Testis (tissue), 2 donors: ENCODE measurements around the gene ACTR1A.

ENCODE experiments used
- POLR2A ChIP-seq: fragments of 450-650 bp; IDR thresholded peaks from one replicate; pipeline ENCODE4 v1.6.1; 2017; ENCODE audit warnings: antibody characterized with exemption, mild to moderate bottlenecking, moderate library complexity
- TF ChIP-seq, protein P1 (sequence below), 3 experiments: fragments of 450-650 bp in 2 of 3; fragments of 200-600 bp in 1 of 3; sonication (generic) in 1 of 3; IDR thresholded peaks; one replicate each; pipeline ENCODE4 v1.5.1; 2016 to 2019; ENCODE audit warnings: antibody characterized with exemption in 3 of 3, mild to moderate bottlenecking in 2 of 3, moderate library complexity in 1 of 3

DNA sequence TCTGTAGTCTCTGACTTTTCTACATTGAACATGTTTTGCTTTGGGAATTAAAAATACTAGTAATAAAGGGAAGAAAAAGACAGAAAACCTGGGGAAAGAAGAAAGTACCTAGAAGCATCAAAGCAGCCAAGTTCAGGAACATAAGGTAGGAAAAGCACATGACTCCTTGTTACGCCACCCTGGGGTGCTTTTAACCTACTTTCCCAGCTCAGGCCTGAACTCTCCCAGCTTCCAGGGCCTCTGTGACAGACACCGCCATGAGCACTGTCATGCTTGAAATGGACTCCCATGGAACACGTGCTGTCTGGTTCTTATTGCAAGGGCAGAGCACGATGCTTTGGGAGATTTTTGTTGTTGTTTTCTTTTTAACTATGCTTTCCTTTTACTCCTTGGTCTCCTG is 11.4 kb downstream of the ACTR1A start:
- TF ChIP-seq, protein P1, sequence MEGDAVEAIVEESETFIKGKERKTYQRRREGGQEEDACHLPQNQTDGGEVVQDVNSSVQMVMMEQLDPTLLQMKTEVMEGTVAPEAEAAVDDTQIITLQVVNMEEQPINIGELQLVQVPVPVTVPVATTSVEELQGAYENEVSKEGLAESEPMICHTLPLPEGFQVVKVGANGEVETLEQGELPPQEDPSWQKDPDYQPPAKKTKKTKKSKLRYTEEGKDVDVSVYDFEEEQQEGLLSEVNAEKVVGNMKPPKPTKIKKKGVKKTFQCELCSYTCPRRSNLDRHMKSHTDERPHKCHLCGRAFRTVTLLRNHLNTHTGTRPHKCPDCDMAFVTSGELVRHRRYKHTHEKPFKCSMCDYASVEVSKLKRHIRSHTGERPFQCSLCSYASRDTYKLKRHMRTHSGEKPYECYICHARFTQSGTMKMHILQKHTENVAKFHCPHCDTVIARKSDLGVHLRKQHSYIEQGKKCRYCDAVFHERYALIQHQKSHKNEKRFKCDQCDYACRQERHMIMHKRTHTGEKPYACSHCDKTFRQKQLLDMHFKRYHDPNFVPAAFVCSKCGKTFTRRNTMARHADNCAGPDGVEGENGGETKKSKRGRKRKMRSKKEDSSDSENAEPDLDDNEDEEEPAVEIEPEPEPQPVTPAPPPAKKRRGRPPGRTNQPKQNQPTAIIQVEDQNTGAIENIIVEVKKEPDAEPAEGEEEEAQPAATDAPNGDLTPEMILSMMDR (IDR thresholded peaks at IDR 0.05) = no peak
- no peak for TF ChIP-seq POLR2A
